ENCODE measurements around the gene MT1HL1.

DNA sequence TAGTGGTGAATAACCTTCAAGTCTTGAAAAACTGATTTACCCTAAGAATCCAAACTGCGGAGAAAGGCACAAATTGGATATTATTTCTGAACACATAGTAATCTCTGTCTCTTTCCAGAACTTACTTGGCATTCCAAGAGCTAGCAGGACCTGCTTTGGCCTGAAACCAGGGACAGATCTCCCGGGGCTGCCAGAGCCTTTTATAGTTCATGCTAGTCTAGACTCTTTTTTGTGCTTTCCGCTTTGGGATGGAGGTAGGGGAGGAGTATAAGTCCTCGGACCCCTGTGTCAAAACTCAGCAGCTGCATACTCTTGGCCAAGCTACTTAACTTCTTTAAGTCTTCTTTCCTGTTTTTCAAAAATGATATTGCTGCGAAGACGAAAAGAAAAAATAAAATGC lies 34.0 kb upstream of the MT1HL1 start:
- no peak for TF ChIP-seq POLR2A (IDR thresholded peaks at IDR 0.05)
- TF ChIP-seq, protein P1, sequence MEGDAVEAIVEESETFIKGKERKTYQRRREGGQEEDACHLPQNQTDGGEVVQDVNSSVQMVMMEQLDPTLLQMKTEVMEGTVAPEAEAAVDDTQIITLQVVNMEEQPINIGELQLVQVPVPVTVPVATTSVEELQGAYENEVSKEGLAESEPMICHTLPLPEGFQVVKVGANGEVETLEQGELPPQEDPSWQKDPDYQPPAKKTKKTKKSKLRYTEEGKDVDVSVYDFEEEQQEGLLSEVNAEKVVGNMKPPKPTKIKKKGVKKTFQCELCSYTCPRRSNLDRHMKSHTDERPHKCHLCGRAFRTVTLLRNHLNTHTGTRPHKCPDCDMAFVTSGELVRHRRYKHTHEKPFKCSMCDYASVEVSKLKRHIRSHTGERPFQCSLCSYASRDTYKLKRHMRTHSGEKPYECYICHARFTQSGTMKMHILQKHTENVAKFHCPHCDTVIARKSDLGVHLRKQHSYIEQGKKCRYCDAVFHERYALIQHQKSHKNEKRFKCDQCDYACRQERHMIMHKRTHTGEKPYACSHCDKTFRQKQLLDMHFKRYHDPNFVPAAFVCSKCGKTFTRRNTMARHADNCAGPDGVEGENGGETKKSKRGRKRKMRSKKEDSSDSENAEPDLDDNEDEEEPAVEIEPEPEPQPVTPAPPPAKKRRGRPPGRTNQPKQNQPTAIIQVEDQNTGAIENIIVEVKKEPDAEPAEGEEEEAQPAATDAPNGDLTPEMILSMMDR (IDR thresholded peaks at IDR 0.05) = no peak

Measured in tibial nerve (tissue), 3 donors.